ENCODE results near the gene ARHGAP8. TPM values are rescaled to one million over a fixed set of nuclear protein-coding genes. Genes with fewer than 3 reads are reported as not detected.
"Not testable (repeated sequence)": the region's sequence is repeated elsewhere in the genome, so short reads cannot be mapped to it uniquely, and the experiment has no call there.

ARHGAP8 gene
- total RNA-seq, 1 donor from 2014 or later = 38.1 TPM

DNA sequence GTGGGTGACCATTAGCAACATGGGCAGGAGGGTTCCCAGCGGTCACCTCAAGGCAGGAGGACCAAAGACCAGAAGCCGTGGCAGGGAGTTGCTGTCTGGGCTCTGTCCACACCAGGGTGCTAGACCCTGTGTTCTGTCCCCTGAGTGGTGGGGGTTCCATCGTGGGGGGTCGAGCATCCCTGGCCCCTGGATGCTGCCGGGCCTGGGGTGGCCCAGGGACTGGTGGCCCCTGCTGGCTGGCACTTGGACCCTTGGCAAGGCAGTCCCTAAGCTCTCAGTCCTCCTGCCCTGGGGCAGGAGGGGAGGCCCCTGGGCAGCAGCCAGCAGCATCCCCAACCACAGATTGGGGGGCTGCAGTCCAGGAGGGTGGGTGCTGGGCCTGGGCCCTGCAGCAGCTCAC, 13.4 kb upstream of the ARHGAP8 start:
- TF ChIP-seq, protein P1, sequence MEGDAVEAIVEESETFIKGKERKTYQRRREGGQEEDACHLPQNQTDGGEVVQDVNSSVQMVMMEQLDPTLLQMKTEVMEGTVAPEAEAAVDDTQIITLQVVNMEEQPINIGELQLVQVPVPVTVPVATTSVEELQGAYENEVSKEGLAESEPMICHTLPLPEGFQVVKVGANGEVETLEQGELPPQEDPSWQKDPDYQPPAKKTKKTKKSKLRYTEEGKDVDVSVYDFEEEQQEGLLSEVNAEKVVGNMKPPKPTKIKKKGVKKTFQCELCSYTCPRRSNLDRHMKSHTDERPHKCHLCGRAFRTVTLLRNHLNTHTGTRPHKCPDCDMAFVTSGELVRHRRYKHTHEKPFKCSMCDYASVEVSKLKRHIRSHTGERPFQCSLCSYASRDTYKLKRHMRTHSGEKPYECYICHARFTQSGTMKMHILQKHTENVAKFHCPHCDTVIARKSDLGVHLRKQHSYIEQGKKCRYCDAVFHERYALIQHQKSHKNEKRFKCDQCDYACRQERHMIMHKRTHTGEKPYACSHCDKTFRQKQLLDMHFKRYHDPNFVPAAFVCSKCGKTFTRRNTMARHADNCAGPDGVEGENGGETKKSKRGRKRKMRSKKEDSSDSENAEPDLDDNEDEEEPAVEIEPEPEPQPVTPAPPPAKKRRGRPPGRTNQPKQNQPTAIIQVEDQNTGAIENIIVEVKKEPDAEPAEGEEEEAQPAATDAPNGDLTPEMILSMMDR (conservative IDR thresholded peaks at IDR 0.05; ENCODE audit: low read depth, low read length) = no peak
- DNase-seq (ENCODE audit: low read depth) = no peak
- H3K4me3 ChIP-seq (ENCODE audit: low read depth, low read length) = no peak overlapping the region

DNA sequence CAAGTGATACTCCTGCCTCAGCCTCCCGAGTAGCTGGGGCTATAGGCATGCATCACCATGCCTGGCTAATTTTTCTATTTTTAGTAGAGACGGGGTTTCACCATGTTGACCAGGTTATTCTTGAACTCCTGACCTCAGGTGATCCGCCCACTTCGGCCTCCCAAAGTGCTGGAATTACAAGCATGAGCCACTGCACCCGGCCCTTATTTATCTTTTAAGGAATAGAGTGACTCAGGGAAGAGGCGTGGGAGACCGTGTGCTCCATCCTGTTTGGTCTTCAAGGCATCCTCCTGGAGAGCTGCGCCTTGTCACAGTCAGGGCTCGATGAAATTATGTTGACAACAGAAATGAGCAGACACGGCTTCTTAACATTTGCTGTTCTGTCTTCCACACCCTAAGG, 12.7 kb upstream of the ARHGAP8 start:
- not testable (repeated sequence) for DNase-seq (ENCODE audit: low read depth); H3K4me3 ChIP-seq (ENCODE audit: low read depth, low read length)

DNA sequence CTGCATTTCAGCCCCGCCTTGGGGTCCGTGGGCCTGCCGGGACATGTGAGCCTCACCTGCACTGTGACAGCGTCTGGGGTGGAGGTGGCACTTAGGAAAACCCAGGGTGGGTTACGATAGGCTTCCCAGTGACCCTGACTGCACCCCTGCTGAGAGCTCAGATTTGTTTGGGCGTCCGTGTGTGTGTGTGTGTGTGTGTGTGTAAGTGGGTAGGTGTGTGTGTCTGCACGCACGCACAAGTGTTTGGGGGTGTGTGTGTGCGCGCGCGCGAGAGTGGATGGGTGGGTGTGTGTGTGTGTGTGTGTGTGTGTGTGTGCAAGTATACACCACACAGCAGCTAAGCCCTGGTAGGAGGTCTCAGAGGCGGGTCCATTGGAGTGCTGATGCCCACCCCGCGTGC, 12.1 kb upstream of the ARHGAP8 start:
- TF ChIP-seq, protein P1 (conservative IDR thresholded peaks at IDR 0.05; ENCODE audit: low read depth, low read length) = no peak
- DNase-seq (ENCODE audit: low read depth) = no peak

DNA sequence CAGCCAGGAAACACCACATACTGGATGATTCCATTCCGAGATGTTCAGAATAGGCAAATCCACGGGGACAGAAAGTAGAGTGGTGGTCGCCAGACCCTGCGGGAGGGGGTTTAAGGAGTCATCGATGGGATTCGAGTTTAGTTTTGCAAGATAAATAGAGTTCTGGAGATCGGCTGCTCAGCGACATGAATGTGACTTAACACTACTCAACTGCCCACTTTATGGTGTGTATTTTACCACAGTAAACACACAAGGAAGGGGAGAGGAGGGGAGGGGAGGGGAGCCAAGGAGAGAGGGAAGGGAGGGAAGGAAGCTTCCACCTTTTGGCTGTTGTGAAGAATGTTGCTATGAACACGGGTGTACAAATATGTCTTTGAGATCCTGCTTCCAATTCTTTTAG, 10.4 kb upstream of the ARHGAP8 start:
- TF ChIP-seq, protein P1 (conservative IDR thresholded peaks at IDR 0.05; ENCODE audit: low read depth, low read length) = no peak
- H3K4me3 ChIP-seq (ENCODE audit: low read depth, low read length) = no peak overlapping the region
- DNase-seq (ENCODE audit: low read depth) = no peak

More for the DNA sequence above, 12.1 kb upstream of the ARHGAP8 start:
- H3K4me3 ChIP-seq (ENCODE audit: low read depth, low read length) = no peak overlapping the region

DNA sequence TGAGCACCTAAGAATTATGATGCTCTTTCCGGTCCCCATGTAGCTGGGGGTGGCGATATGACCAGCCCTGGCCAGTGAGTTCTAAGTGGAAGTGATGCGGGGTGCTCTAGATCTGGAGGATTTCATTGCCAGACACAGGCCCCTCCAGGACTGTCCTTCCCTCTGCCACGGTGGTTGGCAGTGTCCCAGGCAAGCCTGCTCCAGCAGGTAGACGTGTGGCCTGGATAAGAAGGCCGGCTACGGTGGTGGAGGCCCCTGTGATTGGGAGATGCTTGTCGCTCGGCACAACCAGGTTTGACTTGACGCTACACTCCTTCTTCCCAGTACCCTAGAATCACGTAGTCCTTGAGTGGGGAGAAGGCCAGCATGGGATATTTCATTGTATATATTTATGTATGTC, 9.1 kb upstream of the ARHGAP8 start:
- TF ChIP-seq, protein P1 (conservative IDR thresholded peaks at IDR 0.05; ENCODE audit: low read depth, low read length) = no peak
- no peak overlapping the region for H3K4me3 ChIP-seq (ENCODE audit: low read depth, low read length)
- no peak for DNase-seq (ENCODE audit: low read depth)

DNA sequence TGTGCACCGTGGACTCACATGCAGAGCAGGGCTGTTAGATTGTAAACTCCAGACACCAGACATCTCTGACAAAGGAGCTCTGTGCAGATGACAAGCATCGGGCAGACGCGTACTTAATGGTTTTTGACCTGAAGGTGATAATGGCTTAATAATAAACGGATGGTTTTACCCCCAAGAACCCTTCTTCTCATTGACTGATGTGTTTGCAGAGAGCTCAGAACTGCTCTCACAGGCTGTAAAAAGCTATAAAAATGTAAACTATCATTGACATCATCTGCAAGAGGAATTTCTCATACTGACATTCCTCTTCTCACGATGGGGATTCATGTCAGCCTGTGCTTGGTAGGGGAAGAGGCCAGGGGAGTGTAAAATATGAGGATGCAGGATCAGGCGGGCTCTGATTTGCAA, 8.6 kb upstream of the ARHGAP8 start:
- no peak for DNase-seq (ENCODE audit: low read depth)
- TF ChIP-seq, protein P1 (conservative IDR thresholded peaks at IDR 0.05; ENCODE audit: low read depth, low read length) = no peak

DNA sequence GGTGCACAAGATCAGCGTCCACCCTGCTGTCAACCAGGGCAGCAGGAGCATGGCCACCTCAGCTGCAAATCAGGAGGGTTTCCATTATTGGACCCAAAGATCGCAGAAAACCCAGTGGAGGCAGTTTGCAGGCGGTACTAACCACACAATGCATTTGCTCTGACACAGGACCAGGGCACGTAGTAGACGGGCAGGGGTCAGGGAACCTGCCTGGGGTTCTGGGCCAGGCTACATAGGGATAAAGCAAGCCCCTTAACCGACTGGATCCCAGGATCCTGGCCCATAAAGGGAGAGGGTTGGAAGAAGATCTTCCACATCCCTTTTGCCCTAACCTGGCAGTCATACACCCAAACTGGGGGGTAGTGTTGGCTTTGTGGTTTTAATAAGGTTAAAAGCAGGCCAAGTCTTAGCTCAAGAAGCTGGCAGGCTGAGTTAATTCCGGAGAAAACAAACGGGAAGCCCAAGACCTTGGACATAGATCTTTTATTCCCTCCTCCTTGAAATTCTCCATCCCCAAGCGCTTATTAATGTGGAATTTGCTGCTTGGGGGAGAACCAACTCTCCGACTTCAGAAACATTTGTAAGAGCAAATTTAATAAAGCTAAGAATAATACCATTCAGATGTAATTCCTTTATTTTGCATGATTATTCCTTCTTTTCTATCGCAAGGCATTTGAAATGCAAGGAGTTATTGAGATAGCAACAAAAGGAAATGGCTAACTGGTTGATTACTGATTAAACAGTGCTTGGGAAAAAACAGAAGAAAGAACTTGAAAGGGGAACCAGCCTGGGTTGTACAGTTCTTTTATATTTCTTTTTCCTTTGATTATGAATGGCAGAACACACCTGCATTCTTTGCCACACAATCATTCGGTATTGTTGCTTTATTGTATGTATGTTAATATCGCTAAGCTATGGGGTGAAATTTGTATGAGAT, 6.3 kb upstream of the ARHGAP8 start:
- DNase-seq (ENCODE audit: low read depth) = no peak
- peak overlapping the region; percentile 19 for H3K4me3 ChIP-seq (ENCODE audit: low read depth, low read length)
- TF ChIP-seq, protein P1 (conservative IDR thresholded peaks at IDR 0.05; ENCODE audit: low read depth, low read length) = no peak

More for the DNA sequence above, 8.6 kb upstream of the ARHGAP8 start:
- H3K4me3 ChIP-seq (ENCODE audit: low read depth, low read length) = no peak overlapping the region

DNA sequence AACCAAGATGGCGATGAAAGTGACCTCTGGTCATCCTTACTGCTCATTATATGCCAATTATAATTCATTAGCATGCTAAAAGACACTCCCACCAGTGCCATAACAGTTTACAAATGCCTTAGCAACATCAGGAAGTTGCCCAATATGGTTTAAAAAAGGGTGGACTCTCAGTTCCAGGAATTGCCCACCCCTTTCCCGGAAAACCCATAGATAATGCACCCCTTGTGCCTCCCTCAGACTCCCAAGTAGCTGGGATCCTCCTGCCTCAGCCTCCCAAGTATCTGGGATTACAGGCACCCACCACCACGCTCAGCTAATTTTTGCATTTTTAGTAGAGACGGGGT, 4.6 kb upstream of the ARHGAP8 start:
- not testable (repeated sequence) for H3K4me3 ChIP-seq (ENCODE audit: low read depth, low read length); DNase-seq (ENCODE audit: low read depth)

All from epithelial cell of proximal tubule (primary cell).